ENCODE results near the gene KLHL30.
"Not testable (repeated sequence)": the region's sequence is repeated elsewhere in the genome, so short reads cannot be mapped to it uniquely, and the experiment has no call there.

The KLHL30 gene

GRCh38 chr2:238165288-238165921, 26.9 kb downstream of the KLHL30 start:
- DNase-seq, result no peak

- no peak for DNase-seq
These were observed 28.2 kb downstream of the KLHL30 start for GRCh38 chr2:238166391-238167343.

GRCh38 chr2:238167344-238167715, 28.9 kb downstream of the KLHL30 start:
- no peak for DNase-seq

GRCh38 chr2:238167761-238168160, 29.3 kb downstream of the KLHL30 start:
- no peak for DNase-seq

- no peak for DNase-seq
These were observed 30.0 kb downstream of the KLHL30 start for GRCh38 chr2:238168196-238169047.

- no peak for DNase-seq
These were observed 30.7 kb downstream of the KLHL30 start for GRCh38 chr2:238169048-238169707.

GRCh38 chr2:238169708-238170251, 31.3 kb downstream of the KLHL30 start:
- no peak for DNase-seq

GRCh38 chr2:238170386-238171071, 32.1 kb downstream of the KLHL30 start:
- DNase-seq, result no peak

- DNase-seq, result not testable (repeated sequence)
These were observed 32.6 kb downstream of the KLHL30 start for GRCh38 chr2:238171072-238171431.

- no peak for DNase-seq
These were observed 33.2 kb downstream of the KLHL30 start for GRCh38 chr2:238171575-238172187.

- DNase-seq, result no peak
These were observed 34.0 kb downstream of the KLHL30 start for GRCh38 chr2:238172439-238172838.

GRCh38 chr2:238173692-238174091, 35.2 kb downstream of the KLHL30 start:
- DNase-seq, result no peak

- no peak for DNase-seq
These were observed 35.8 kb downstream of the KLHL30 start for GRCh38 chr2:238174291-238174690.

- DNase-seq, result no peak
These were observed 36.2 kb downstream of the KLHL30 start for GRCh38 chr2:238174701-238175100.

- no peak for DNase-seq
These were observed 38.1 kb downstream of the KLHL30 start for GRCh38 chr2:238176613-238177012.

- no peak for DNase-seq
These were observed 42.1 kb downstream of the KLHL30 start for GRCh38 chr2:238180554-238180953.

GRCh38 chr2:238182362-238182761, 43.9 kb downstream of the KLHL30 start:
- DNase-seq, result no peak

- DNase-seq, result no peak
These were observed 45.4 kb downstream of the KLHL30 start for GRCh38 chr2:238183821-238184220.

- no peak for DNase-seq
These were observed 49.4 kb downstream of the KLHL30 start for GRCh38 chr2:238187618-238188548.

GRCh38 chr2:238190445-238190844, 52.0 kb downstream of the KLHL30 start:
- DNase-seq, result no peak
